ENCODE results near the gene ZNF318.

DNA sequence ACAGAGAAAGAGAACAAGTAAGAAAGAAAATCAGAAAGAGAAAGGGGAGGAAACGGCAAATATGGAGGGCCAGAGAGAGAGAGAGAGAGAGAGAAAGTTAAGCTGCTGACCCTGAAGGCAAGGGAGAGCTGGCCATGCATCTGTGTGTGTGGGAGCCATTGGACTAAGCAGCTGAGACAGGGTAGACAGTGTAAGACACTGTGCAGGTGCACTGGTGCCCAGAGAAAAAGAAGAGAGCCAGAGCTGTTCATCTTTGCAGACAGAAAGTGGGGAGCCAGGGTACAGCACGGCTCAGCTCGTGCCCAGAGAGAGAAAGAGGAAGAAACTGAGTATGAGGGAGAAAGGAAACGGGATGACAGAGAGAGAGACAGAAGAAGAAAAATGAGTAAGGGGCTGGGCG is 24.2 kb upstream of the ZNF318 start:
- no peak for TF ChIP-seq SMC3 (IDR thresholded peaks at IDR 0.05; ENCODE audit: low read depth, low read length)
- TF ChIP-seq RXRA (IDR thresholded peaks at IDR 0.05; ENCODE audit: borderline replicate concordance, low read depth) = no peak

Data from SK-N-SH (cell line).